Measurements from ENCODE around the gene CSF1. TPM values are rescaled to one million over a fixed set of nuclear protein-coding genes. Genes with fewer than 3 reads are reported as not detected.

The CSF1 gene
- total and polyA plus RNA-seq, 2 donors (not counting 3 experiments of a cell fraction or from before 2014, with no cell fraction given) = 24.5 to 28.9 TPM

DNA sequence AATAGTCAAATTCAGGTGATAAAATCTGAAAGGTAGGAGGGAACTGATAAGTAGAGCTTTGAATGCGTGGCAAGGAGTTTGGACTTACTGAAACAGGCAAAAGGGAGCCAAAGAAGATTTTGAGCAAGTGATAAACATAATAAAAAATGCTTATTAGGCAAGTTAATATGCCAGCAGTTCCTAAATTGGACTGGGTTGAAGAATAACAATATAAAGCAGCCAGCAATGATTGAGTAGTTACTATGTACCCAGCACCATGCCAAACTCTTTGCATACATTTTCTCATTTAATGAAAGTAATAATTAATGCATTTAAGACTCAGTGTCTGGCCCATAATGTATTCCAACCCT, 50.1 kb downstream of the CSF1 start:
- dilution Hi-C loops (cut with MboI; ENCODE audit: extremely low pct_ligation_motif_present, low sequenced_read_pairs) = no loop called here
- CTCF ChIA-PET = interaction anchor here (0.9 to 2.9 kb wide), 6 partner anchors 12 to 321 kb away, joined by 3 to 17 read pairs (median 6); partner anchors contain the start of gene AHCYL1
- BruUV-seq (replicated peaks) = no TSS peak
- intact Hi-C loops (cut with micrococcal nuclease) = no loop called here
- Histone ChIP-seq H3K9me1 (replicated peaks; ENCODE audit: control insufficient read depth, extremely low read depth, insufficient read depth, low read length) (no peaks in the 10 kb centered on the region), H3K9me3 (replicated peaks; ENCODE audit: control insufficient read depth, insufficient read depth, low read length) (no peaks in the 10 kb centered on the region), H3K4me1 (ENCODE audit: control insufficient read depth, extremely low read depth, insufficient read depth, low read length) (peaks cover 13% of the 10 kb centered on the region), H4K20me1 (replicated peaks; ENCODE audit: control insufficient read depth, extremely low read depth, insufficient read depth, low read length) (no peaks in the 10 kb centered on the region), H3K4me2 (ENCODE audit: insufficient read depth, low read length) (no peak overlapping the region), H3K27me3 (ENCODE audit: control insufficient read depth in 2 of 2, insufficient read depth in 2 of 2, low read length in 2 of 2) (no peaks in the 10 kb centered on the region), H3K36me3 (ENCODE audit: control insufficient read depth in 2 of 2, extremely low read depth in 1 of 2, insufficient read depth in 2 of 2, low read length in 2 of 2) (no peaks in the 10 kb centered on the region), H3K27ac (ENCODE audit: insufficient read depth, low read depth, low read length) (no peak overlapping the region), H3K9ac (replicated peaks; ENCODE audit: extremely low read depth, insufficient read depth, low read length) (no peak overlapping the region), H3K4me3 (replicated peaks in 1 of 3; ENCODE audit: insufficient read depth in 1 of 3, low read depth in 1 of 3, low read length in 3 of 3) (no peak overlapping the region), H3K79me2 (ENCODE audit: control insufficient read depth, insufficient read depth, low read length) (no peaks in the 10 kb centered on the region), H2AFZ (ENCODE audit: low read depth, low read length) (no peak overlapping the region)
- FAIRE-seq (no peak), DNase-seq (ENCODE audit: low read depth, low spot score) (no peak)
- TF ChIP-seq POLR2AphosphoS5 (IDR thresholded peaks at IDR 0.05; ENCODE audit: insufficient read depth, low read depth, low read length) (no peak), MAX (IDR thresholded peaks at IDR 0.05; ENCODE audit: insufficient read depth, insufficient read length) (no peak), GATA2 (IDR thresholded peaks at IDR 0.05; ENCODE audit: insufficient read depth, insufficient read length, low read depth, low read length) (no peak), POLR2A (IDR thresholded peaks at IDR 0.05; ENCODE audit: low read depth, low read length) (no peak), JUN (IDR thresholded peaks at IDR 0.05; ENCODE audit: borderline replicate concordance, insufficient read depth, insufficient read length, low read depth) (no peak), CTCF (IDR thresholded peaks at IDR 0.05; ENCODE audit: extremely low read depth in 1 of 2, insufficient read depth in 1 of 2, low read depth in 1 of 2, low read length in 2 of 2) (no peak), EZH2 (IDR thresholded peaks at IDR 0.05; ENCODE audit: borderline replicate concordance, low read depth, low read length, severe bottlenecking) (no peak), MYC (IDR thresholded peaks at IDR 0.05; ENCODE audit: low read depth, low read length) (no peak), FOS (IDR thresholded peaks at IDR 0.05; ENCODE audit: borderline replicate concordance, insufficient read depth, low read length) (no peak)
- POLR2A ChIA-PET = no interaction called here
